ENCODE data around the gene PEX14.

Gene PEX14

DNA sequence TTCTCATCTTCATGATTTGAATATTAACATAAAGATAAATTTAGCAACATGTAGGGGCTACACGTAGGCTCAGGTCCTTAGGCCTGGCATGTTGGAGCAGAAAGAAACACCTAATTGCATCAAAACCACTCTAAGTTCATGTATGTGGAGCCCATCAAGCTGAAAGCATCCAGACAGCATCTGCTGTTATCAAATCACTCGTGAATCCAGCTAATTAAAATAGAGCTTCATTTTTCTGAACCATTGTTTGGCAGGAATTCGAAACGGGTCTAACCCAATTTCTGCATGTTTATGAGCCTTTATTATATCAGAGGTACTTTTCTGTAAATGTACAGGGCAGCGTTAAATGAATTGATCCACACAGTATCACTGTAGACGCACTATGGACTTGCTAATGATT lies 45.7 kb downstream of the PEX14 start:
- no peak for DNase-seq (ENCODE audit: low read depth)

DNA sequence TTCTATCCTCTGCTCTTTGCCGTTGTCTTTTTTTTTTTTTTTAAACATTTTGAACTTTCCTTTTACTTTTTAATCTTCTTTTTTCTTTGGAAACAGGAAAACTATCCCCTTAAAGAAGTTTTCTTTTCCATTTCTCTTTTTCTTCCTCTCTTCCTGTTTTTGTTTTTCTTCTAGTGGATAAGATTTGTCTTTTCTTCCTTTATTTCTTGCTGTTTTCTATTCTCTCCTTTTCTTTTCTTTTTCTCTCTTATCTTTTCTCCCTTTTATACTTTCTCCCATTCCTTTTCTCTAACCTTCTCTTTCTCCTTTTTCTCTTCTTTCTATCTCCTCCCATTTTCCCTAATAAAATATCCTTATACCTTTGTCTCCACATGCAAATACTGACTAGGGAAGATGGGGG lies 46.2 kb downstream of the PEX14 start:
- DNase-seq (ENCODE audit: low read depth), result no peak

DNA sequence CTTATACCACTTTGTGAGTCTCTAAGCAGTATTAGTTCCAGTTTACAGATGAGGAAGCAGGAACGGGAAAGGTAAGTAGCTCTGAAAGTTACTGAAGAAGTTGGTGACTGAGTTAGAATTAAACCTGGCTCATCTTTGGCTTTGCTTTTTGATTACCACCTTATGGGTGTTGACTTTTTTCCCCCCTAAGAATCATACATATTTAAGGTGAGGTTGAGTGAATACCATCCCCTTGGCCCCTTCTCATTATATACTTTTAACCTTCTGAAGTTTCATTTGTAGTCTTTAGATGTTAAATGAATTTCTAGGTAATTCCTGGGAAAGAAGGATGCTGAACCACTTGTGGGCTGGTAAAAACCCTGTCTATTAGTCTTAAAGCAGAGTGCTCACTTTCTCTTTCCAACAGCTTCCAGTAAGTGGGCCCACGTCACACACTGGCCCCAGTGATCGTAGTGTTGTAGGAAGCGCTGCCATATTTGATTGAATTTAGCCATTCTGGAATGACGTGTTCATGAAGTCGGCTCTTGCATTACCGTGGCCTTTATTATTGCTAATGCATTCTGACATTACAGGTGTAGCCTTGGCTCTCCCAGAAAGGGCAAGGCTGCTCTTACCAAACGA lies 46.9 kb downstream of the PEX14 start:
- no peak for DNase-seq (ENCODE audit: low read depth)

DNA sequence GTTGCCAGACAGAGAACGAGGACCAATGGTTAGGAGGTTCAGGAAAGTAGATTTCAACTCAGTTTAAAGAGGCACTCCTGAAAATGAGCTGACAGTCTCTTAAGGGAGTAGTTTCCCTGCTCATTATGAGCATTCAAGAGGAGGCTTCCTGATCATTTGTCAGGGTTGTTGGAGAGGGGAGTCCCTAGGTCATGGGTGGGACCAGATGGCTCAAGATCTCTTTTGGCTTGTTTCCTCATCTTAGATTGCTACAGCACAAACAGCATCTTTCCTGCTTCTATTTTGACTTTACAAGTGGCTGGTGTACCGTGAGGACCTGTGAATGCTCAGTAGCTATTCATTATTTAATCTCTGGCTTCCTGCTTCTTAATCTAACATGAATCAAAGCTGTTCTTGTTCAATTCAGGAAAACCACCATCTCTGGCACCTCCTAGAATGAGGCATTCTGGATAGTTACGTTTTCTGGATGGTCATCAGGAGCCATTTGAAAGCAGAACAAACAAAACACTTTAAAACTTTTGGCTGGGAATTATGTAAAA lies 47.6 kb downstream of the PEX14 start:
- DNase-seq (ENCODE audit: low read depth), result no peak

DNA sequence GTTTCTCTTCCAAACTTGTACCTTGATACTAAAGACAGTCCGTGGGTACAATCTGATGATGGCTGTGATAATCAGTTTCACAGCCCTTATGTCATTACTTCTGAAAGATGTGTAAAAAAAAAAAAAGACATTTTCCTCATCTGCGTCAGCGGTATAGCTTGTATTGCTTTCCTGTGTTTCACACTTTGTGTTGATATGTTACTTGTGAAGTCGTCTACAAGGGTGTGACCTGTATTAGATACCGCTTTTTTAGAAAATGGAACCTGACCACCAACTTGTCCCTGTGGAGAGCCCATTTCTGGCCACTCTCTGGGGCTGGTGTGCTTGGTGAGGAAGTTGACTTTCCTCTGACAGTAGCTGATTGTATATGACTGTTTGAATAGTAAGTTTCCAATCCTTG lies 50.5 kb downstream of the PEX14 start:
- DNase-seq (ENCODE audit: low read depth), result no peak

DNA sequence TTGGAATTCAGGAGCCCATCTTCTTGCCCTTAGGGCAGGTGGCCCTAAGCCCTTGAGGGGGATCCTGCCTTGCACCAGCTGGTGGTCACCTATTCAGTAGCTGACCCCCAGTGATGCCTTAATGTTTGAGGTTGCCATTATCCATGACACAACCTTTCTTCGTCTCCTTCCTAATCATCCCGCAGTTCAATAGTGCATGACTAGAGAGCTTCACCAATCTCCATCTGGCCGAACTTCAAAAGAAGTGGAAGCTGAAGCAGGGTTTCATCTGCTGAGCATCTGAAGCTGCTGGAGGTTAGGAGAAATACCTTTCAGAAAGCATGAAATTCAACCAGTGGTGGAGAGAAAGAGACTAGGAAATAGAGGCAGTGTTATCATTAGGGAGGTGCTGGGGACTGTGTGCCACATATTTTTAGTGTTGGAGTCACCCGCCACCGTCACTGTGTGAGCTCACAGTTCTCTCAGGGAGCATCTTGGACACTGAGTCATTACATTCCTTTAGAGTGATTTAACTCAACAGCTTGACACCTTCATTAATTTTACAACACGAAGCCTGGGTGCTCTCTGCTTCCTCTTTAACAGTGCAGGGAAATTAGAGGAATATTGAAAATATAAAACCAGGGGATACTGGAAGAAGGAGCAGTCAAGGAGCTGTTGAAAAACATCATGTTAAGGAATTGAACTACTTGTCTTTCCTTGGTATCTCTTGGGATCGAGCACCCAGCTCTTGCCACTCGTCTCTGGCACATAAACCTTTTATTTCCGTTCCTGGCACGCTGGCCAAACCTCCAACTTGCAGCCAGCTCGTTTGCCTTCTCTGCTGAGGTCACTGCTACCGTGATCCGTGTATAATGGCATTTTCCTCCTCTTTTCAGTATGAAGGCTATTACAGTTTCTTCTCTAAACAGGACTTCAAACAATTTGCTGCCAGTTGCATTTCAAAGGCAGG lies 53.6 kb downstream of the PEX14 start:
- DNase-seq (ENCODE audit: low read depth), result peak; percentile 78

DNA sequence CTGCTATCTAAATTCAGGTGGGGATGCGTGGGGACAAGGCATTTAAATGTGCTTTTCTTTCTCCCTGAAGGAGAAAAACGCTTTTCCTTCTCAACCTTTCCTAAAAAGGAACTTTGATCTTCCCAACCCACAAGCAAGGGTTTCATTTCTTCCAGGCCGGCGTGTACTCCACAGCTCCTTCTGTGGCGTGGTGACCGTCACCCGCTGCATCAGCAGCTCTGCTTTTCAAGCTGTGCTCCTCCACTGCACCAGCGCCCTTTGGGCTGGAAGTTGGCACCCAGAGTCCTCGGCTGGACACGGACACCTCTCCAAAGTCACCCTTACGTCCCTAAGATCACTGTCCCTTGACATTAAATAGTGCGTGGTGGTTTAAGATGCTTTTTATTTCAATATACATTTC lies 54.3 kb downstream of the PEX14 start:
- DNase-seq (ENCODE audit: low read depth), result no peak

DNA sequence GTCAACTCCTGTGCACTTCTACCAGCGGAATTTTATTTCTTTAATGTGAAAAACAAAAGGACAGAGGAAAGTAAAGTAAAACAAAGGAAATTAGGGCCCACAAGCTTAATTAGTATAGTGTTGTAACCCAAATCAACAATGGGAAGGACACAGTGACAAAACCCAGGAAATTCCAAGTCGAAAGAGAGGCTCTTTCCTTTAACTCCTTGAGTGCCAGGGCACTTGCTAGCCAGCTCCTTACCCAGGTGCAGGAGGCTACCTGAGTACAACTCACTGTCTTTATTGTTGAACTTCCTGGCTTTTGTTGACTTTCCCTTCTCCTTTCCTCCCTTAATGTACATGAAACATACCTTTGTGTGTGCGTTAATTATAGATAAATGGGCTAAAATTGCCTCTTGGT lies 55.0 kb downstream of the PEX14 start:
- no peak for DNase-seq (ENCODE audit: low read depth)

DNA sequence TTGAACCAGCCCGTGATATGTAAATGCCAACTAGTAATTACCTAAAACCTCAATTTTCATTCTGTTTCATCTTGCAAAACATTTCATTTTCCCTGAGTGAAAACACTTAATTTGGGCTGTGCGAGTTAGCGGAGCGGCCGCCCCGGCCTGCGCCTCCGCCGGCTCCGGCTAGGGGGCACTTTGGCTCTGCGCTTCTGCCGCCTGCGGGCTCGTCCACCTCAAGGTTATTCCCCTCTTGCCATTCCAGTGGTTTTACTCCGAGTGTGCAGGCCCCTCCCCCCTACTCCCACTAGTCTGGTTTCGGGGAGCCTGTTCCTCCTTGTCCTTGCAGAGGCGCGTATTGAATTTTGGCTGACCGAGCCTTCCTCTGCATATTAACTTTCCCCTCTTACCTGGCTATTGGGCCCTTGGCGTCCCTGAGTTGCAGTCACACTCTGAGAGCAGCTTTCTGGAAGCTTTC lies 55.6 kb downstream of the PEX14 start:
- DNase-seq (ENCODE audit: low read depth), result peak; percentile 80

DNA sequence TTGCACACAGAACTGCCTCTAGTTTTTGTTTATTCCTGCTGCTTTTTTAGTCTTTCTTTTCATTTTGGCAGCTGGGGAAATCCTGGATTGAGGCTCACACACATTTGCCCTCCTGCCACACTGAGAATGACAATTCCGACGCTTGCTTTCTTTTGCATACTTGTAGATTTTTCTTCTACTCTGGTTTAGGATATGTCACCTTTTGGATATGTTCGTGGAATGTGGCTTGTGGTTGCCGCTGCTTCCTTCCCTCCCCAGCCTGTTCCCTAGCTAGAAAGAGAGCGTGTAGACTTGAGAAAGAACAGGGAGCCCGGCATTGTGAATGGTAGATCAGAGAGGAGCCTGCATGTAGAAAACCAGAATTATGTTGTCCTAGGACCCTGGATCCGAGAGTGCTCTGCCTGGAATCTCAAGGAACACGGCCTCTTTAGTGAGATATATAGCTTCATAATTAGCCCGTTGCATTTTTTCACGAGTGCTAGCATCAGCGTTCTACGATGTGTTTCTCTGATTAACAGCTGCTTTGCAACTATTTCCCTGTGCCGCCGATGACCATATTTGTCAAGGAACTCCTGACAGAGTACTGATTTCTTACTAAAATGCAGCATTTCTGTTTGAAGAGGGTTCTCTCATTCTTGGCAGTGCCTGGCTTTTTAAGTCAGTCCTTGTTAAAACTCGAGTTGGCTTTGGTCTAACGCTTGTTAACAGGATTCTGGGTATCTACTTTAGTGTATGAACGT lies 56.2 kb downstream of the PEX14 start:
- peak; percentile 80 for DNase-seq (ENCODE audit: low read depth)

DNA sequence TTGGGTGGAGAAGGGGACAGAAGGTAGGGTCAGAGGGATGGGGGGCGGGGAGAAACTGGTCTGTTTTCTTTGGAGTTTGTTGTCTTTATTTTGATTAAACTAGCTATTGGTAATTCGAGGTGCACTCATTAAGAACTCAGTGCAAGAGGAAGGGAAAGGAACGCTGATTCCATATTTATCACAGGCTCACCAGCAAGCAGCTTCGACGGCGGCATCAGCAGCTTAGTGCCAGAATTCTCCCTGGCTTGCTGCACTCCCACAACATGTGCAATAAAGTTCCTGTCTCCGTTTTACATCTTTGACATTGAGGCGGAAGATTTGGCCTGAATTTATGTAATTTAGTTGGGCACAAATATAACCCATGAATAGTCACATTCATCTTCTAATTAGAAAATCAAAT lies 57.6 kb downstream of the PEX14 start:
- DNase-seq (ENCODE audit: low read depth), result no peak

DNA sequence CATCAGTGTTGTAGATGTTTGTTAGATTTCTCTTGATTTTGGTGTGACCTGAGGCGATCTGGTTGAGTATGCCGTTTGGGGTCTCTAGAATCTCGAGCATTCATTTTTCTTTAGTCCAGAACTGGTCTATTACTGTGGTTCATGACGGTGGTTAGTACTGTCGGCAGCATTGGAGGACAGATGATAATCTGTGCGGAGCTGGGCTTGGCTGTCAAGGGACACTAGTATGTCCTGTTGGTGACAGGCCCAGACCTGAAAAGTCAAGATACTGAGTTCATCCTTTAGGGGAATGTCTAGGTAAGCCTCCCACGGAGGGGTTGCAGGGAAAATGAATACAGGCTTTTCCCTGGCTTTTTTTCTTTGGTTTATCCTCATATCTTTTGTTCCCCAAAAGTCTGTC lies 59.8 kb downstream of the PEX14 start:
- DNase-seq (ENCODE audit: low read depth), result no peak

DNA sequence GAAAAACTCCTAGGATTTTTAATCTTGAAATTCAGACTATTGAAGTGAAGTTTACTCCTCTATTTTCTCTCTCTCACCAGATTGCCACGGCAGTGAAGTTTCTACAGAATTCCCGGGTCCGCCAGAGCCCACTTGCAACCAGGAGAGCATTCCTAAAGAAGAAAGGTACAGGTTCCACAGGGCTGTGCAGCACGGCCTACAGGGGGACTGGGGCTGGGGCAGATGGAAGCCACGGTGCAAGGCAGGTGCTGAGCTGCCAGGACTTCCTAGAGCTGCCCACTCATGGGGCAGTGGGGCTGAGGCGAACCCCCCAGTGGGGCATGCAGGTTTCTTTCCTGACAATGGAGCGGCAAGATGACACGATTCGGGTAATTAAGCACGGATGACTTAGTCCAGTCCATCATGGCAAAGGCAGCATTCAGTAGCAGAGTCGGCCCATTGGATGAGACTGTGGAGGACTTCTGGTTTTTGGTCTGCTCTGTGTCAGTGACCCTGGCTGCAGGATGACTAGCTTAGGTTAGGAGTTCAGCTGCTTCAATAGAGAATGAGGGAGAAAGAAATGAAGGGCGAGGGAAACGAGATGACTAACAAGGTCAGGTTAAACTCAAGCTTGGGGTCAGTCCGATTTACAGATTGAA lies 61.5 kb downstream of the PEX14 start:
- no peak for DNase-seq (ENCODE audit: low read depth)

DNA sequence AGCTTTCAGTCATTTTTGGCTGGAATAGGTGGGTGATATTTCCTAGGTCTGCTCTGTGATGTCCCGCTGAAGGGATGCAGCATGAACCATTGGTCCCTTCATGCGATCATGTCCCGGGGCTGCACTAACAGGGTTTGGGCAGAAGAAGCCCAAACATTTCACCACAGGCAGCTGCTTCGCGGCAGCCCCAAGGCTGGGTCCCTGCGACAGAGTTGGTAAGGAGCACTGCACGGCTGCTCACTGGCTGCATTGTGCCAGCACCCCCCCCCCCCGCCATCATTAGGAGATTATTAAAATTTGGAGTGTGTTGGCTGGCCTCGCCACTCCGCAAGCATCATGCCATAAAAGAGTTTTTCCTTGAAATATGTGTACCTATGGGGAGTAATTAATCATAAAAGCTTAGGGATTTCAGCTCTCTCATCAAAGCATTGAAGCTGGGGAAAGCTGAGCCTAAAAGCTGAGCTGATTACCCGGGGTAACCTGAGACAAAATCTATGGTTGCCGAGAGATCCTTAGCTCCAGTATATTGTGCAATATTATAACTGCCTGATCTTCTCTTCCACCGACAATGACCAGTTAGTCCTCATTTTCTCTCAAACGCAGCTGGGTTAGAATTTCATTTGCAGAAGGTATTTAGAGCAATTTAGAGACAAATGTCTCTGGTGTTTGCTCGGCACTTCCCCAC lies 62.5 kb downstream of the PEX14 start:
- no peak for DNase-seq (ENCODE audit: low read depth)

DNA sequence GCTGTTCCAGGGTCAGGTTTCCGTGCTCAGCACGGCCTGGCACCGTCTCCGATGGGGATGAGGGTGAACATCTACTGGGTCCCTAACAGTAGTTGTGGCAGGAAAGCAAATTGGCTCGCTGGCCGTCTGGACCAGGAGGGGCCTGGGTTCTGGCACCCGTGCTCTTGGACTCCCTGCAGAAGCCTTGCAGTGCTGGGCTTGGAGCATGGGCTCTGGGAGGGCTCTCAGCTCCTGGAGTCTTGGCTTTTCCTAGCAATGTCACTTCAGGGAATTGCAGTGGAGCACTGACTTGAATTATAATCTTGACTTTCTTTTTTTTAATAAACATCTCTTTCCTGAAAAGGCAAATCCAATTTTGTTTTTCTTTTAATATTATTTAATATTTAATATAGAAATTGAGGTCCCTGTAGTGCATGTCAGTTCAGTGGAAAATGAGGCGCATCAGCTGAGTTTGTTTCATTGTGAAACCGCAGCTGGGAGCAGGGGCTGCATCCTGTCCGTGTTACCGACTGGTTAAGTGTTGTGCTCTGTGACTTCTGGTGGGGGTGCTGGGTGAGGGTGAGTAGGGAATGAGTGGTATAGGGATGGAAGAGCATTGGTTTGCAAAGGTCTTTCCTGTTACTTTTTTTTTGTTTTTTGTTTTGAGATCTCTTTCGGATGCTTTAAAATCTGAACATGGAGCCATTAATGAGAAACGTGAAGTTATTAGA lies 64.1 kb downstream of the PEX14 start:
- no peak for DNase-seq (ENCODE audit: low read depth)

DNA sequence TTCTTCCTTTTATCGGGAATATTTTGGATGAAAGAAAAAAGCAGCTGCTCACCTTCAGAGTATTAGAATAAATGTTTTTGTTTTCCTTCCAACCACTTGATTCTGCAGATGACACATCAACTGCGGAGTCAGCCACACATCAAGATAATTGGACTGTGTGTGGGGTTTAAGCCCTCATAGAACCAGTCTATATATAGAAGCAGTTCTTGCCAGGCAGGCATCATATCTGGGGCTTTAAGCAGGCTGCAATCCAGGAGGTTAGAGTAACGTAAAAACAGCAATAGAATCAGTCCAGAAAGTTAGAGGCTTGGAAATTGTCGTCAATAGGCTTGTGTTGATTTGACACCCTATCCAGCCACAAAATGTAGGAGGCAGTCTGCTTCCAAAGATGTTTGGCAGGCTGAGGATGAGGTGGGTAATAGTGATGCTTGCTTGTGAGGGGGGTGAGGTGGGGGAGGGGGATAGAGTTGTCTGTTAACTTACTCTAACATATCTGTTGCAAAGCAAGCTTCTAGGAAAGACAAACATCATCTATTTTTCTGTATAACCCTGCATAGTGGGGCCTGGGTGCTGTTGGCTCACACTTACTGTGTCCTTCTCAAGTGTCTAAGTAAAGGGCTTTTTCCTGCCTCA lies 64.8 kb downstream of the PEX14 start:
- peak; percentile 83 for DNase-seq (ENCODE audit: low read depth)

DNA sequence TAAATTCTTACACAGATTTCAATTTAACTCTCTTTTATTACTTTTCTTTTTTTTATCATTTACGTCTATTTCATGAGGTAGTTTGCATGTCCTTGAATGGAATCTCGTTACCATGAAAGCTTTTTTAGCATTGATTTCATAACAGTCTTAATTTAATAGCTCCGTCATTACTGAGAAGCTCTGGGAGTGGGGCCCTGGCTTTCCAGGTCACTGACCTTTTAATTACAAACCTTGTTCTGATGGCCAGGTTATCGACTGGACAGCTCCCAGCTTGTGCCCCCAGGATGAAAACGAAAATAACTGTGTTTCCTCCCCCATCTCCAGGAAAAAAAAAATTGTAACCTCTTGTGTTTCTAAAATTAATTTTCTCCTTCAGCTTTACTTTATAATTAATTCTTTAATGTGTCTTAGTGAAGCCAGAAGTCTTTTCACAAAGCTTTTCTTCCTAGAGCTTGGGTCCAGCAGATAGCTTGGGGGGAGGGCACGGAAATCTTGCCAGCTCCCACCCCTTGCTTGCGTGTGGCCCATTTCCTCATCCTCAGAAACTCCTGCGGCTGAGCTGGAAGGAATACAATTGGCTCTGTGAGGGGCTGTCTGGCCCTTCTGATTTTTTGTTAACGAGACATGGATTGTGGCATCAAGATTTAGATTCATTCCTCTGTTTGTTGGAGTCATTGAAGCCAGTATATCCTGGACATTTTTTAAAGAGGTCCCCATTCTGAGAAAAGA lies 65.7 kb downstream of the PEX14 start:
- DNase-seq (ENCODE audit: low read depth), result no peak

DNA sequence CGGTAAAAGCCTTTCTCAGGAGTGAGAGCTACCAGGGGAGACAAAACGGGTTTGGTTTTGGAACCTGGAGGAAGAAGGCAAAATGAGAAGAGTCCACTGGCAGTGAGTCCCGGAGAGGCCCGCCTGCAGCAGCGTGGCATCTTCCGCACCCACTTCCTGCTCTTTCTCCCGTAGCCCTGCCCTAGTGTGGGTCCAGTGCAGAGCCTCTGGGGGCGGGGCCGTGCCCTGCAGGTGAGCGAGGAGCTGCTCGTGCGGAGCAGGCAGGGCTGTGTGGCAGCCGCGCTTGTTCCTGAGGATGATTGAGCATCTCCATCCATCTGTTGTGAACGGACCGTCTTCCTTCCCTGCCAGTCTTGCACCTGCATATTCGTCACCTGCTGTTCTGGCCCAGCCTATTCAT lies 66.5 kb downstream of the PEX14 start:
- DNase-seq (ENCODE audit: low read depth), result no peak

DNA sequence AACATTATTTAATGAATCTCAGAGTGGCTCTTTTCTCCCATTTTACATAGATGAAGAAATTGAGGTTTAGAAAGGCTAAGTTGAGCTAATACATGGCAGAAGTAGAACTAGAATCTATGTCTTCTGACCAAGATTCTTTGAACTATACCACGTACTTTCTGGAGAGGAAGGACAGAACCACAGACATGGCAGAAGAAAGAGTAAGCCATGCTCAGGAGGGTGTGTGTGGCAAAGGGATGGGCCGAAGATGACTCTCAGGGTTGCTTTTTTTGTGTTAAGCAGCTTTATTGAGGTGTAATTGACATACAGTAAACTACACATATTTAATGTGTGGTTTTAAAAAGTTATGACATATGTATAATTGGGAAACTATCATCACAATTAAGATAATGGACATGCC lies 69.5 kb downstream of the PEX14 start:
- DNase-seq (ENCODE audit: low read depth), result no peak

DNA sequence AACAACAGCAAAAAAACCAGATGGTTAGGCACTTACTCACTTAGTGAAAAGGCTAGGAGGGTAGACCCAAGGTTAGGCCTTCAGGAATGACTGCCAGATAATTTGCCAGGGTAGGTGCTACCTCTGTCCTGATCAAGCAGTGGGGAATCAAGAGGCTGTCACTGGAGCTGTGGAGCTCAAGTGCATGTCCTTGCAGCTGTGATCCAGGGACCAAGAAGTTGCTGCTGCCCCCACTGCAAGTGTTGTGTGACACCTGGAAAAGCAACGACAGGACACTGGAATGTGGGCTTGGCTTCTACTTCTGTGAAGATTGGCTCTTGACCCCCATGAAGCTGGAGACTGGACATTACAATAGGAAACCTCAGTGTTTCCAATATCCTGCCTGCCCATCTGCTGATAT lies 72.1 kb downstream of the PEX14 start:
- no peak for DNase-seq (ENCODE audit: low read depth)
